ENCODE measurements around the gene HOXB1.
A peak's percentile ranks its signal among the peaks of the same experiment; 100 is the strongest.

GRCh38 chr17:48570325-48571023, 39.7 kb upstream of the HOXB1 start:
- TF ChIP-seq CTCF (conservative IDR thresholded peaks at IDR 0.05; ENCODE audit: low read depth in 2 of 2) (no peak), EZH2 (IDR thresholded peaks at IDR 0.05; ENCODE audit: low read depth, unreplicated experiment) (peak; percentile 60), ZNF331 (CRISPR knock-in tag; IDR thresholded peaks at IDR 0.05; ENCODE audit: low read depth) (no peak), EZH2phosphoT487 (IDR thresholded peaks at IDR 0.05; ENCODE audit: unreplicated experiment) (no peak), CREB1 (CRISPR knock-in tag; IDR thresholded peaks at IDR 0.05; ENCODE audit: low read depth) (no peak), REST (IDR thresholded peaks at IDR 0.05; ENCODE audit: unreplicated experiment) (no peak), POLR2AphosphoS5 (IDR thresholded peaks at IDR 0.05; ENCODE audit: low read depth) (no peak), ETS1 (IDR thresholded peaks at IDR 0.05) (no peak), STAT1 (IDR thresholded peaks at IDR 0.05; ENCODE audit: unreplicated experiment) (no peak), ZNF114 (CRISPR knock-in tag; IDR thresholded peaks at IDR 0.05) (no peak)

Measured in GM23338 (cell line).